KOPT-K1 (cell line): Measurements from ENCODE around the gene DPH7.
"Not testable (repeated sequence)": the region's sequence is repeated elsewhere in the genome, so short reads cannot be mapped to it uniquely, and the experiment has no call there.

Source experiments
- H3K27ac ChIP-seq: fragments of 200-600 bp; sonication (generic); 2 replicates; pipeline ENCODE4 v1.5.1; 2016; ENCODE audit warnings: antibody characterized with exemption, mild to moderate bottlenecking, low read depth, low read length; ENCODE audit not compliant: poor library complexity, severe bottlenecking
- H3K36me3 ChIP-seq: fragments of 200-600 bp; sonication (generic); 2 replicates; pipeline ENCODE4 v1.5.1; 2017; ENCODE audit warnings: antibody characterized with exemption, mild to moderate bottlenecking, low read length, moderate library complexity; ENCODE audit not compliant: insufficient read depth
- H3K9me3 ChIP-seq: fragments of 200-600 bp; sonication (generic); 2 replicates; pipeline ENCODE4 v1.5.1; 2017; ENCODE audit warnings: antibody characterized with exemption, low read length, mild to moderate bottlenecking; ENCODE audit not compliant: insufficient read depth, poor library complexity, severe bottlenecking

DPH7 gene

DNA sequence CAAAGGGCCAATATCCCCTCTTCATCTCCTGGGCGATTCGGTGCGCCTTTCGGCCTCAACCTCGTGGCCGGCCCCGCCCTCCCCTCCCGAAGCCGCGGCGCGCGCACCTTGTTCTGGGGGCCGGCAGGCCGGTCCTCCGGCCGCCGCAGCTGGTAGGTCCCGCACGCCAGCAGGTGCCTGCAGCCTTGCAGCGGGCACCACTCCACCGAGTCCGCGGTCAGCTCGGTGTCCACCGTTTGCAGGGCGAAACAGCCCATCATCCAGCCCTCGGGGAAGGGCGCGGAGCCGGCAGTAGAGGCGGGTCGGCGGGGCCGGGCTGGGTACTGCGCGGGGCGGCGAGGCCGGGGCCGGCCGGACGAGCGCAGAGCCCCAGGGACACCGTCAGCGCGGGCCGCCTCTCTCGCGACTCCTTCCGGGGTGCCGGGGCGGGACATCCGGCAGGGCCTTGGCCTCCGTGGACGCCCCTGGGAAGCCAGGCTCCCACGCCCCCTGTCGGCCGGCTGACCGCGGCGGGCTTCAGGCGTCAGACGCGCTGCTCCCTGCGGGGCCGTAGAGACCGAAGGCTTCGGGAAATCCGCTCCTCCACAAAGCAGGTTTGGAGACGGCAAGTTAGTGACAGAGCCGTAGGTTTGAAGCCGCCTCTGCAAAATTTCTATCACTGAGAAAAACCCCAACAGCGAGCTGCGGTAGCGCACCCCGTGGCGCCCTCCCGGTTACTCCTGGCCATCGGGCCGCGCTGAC, at the start of gene DPH7:
TSS of gene DPH7 (minus strand) at position 408 of the 741 bp plus-strand sequence. CDS start at position 260, 148 bp downstream.
- Histone ChIP-seq H3K9me3 (no peaks in the 10 kb centered on the region), H3K36me3 (peaks cover 58% of the 10 kb centered on the region), H3K27ac (peak within 1 kb of the TSS; percentile 84)

DNA sequence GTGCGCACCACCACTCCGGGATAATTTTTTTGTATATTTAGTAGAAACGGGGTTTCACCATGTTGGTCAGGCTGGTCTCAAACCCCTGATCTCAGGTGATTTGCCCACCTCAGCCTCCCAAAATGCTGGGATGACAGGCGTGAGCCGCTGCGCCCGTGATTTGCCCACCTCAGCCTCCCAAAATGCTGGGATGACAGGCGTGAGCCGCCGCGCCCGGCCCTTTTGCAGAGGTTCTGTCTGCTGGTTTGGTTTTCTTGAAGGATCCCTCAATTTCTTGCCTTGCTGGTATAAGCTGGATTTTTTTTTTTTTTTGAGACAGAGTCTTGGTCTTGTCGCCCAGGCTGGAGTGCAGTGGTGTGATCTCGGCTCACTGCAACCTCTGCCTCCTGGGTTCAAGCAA, 48.7 kb upstream of the DPH7 start:
- not testable (repeated sequence) for H3K9me3 ChIP-seq, H3K27ac ChIP-seq
- H3K36me3 ChIP-seq, result peaks cover 12% of the 10 kb centered on the region

DNA sequence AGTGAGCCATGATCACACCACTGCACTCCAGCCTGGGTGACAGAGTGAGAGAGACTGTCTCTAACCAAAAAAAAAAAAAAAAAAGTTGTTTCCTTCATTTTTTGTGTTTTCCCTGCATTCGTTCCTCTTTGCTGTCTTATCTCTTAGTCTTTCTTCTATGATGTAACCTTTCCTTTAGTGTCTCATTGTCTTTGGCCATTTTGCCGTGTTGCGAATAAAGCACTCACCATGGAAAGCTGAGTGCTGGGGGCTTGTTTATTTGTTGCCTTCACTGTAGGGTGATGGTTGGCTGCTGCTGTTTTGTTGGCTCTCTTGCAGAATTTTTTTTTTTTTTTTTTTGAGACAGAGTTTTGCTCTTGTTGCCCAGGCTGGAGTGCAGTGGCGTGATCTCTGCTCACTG, 47.7 kb upstream of the DPH7 start:
- Histone ChIP-seq H3K36me3 (peaks cover 17% of the 10 kb centered on the region), H3K27ac (no peak overlapping the region)

DNA sequence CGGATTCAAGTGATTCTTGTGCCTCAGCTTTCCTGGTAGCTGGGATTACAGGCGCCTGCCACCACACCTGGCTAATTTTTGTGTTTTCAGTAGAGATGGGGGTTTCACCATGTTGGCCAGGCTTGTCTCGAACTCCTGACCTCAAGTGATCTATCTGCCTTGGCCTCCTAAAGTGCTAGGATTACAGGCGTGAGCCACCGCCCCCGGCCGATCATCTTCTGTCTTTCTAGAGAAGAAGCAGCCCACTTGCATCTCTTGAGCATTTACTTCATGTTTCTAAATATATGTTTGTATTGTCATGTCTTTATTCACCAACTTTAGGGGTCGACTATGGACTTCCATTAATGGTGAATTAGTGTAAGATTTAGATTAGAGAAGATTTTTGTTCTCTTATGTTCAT, 43.5 kb upstream of the DPH7 start:
- H3K9me3 ChIP-seq, H3K27ac ChIP-seq: not testable (repeated sequence)
- peaks cover 17% of the 10 kb centered on the region for H3K36me3 ChIP-seq

More for the DNA sequence above, 47.7 kb upstream of the DPH7 start:
- no peaks in the 10 kb centered on the region for H3K9me3 ChIP-seq

DNA sequence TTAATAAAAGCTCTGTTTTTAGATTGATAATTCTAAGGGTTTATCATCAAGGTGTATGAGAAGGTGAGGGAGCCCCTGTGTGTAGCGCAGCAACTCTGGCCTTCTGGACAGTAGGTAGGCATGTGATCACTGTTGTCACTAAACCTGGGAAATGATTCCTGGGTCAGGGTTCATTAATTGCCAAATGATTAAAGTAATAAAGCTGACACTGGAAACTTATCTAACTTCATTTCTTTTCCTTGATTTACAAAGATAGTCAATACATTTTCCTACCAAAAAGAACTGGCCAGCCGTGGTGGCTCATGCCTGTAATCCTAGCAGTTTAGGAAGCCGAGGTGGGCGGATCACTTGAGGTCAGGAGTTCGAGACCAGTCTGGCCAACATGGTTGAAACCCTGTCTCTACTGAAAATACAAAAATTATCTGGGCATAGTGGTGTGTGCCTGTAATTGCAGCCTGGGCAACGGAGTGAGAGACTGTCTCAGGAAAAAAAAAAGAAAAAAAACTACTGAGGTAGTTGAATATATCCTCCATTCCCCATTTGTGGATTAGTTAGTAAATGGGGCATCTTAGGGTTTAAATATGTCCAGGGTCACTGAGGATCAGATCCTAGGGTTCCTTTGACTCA, 42.5 kb upstream of the DPH7 start:
- H3K27ac ChIP-seq, result no peak overlapping the region
- peaks cover 23% of the 10 kb centered on the region for H3K36me3 ChIP-seq
- H3K9me3 ChIP-seq, result no peaks in the 10 kb centered on the region

DNA sequence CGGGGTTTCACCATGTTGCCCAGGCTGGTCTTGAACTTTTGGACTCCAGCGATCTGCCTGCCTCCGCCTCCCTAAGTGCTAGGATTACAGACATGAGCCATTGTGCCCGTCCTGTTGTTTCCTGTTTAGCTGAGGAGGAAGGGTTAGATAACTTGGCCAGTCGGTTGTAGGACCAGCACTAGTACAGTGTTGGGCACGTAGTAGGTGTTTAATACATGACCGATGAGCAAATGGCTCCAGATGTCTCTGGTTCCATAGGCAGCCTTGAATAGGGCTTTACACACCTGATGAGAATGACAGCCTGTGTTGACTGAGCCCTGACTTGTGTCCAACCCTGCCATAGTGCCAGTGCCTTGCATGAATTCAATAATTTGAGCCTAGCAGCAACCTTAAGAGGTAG, 41.9 kb upstream of the DPH7 start:
- H3K9me3 ChIP-seq, result no peaks in the 10 kb centered on the region
- H3K36me3 ChIP-seq, result peaks cover 28% of the 10 kb centered on the region
- no peak overlapping the region for H3K27ac ChIP-seq

DNA sequence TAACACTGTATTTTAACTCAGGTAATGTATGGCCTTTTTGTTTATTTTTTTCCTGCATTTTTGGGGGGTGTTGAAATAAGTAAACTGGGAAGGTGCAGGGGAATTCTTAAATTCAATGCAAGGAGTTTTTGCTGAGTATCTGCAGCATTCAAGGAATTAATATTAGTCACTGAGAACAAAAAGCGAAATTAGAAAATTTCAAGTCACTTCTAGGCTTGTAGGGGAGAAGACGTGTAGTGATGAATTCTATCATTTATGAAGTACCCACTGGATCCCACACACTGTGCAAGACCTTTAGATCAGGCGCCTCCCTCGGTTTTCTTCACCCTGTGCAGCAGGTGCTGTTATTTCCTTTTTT, 41.3 kb upstream of the DPH7 start:
- no peaks in the 10 kb centered on the region for H3K9me3 ChIP-seq
- peaks cover 34% of the 10 kb centered on the region for H3K36me3 ChIP-seq
- peak overlapping the region; percentile 75 for H3K27ac ChIP-seq

DNA sequence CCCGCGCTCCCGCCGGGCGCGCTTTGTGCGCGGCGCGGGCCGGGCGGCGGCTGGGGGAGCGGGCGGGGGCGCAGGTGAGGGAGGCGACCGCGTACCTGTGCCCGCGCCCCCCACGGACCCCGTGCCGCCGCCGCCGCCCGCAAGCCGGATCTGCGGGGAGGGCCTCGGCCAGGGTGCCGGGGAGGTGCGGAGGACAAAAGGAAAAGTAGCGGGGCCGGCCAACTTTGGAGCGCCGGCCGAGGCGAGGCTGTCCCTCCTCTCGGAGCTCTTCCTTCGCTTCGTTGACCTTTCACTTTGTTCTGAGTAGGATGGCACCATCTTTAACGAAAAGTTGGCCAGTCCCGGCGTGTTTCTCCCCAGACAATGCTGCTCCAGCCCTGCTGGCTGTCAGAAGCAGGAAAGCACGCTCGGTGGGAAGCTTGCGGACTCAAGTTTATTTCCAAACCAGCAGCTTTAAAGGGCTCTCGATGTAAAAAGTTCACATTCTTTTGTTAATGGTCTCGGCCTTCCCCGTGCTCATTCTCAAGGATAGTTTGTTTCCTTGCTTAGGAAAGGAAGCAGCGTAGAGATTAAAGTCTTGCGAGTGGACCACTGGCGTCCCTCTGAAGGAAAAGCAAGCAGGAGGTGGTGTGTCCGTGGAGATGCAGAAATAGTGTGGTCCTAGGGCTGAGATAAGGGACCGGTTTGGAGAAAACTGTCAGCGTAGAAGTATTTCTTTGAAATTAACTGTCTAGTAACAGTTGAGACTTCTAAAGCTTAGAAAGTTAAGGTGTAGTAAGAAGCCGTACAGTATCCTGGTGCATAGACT, 40.7 kb upstream of the DPH7 start:
- H3K27ac ChIP-seq, result peak overlapping the region; percentile 75

DNA sequence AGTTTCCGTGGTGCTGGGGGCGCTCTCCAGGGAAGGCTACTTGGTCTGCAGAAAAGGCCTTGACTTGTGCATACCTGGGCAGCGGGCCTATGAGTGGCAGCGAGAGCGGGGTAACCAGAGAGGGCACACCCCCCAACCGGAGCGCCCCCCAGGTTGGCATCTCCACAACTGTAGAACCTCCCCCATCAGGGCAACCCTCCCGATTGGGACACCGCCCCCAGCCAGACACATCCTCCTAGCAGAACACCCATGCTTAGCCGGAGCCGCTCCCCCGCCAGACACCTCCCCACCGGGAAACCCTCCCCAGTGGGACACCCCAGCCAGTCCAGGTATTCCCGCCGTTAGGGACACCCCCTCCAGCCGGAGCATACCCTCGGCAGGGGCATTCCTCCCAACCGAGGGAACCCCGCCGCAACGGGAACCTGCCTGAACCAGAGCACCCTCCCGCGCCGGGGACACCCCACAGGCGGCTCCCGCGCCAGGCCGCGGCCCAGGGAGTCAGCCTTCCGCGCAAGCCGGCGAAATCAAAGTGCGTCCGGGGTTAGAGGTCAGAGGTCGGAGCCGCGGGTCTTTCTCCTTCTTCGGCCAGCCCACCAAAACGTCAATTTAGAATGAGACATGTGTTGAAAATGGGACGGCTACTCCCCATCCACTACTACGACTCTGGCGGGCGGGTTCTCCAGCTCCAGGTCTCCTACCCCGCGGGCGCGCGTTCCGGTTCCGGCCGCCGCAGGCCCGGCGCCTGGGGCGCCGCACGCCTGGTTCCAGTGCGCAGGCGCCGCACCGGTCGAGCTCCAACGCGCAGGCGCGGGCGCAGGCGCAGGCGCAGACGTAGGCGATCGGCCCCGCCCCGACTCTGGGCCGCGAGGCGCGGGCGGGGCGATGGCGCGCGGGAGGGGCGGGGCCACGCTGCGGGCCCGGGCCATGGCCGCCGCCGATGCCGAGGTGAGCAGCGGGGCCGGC, 39.7 kb upstream of the DPH7 start, which contains the start of gene EHMT1:
TSS of gene EHMT1 (plus strand) at position 901 of the 963 bp plus-strand sequence. CDS start at position 925, 24 bp downstream.
- peaks cover 40% of the 10 kb centered on the region for H3K36me3 ChIP-seq

More for the DNA sequence above, 40.7 kb upstream of the DPH7 start:
- H3K9me3 ChIP-seq, result no peaks in the 10 kb centered on the region
- H3K36me3 ChIP-seq, result peaks cover 39% of the 10 kb centered on the region

DNA sequence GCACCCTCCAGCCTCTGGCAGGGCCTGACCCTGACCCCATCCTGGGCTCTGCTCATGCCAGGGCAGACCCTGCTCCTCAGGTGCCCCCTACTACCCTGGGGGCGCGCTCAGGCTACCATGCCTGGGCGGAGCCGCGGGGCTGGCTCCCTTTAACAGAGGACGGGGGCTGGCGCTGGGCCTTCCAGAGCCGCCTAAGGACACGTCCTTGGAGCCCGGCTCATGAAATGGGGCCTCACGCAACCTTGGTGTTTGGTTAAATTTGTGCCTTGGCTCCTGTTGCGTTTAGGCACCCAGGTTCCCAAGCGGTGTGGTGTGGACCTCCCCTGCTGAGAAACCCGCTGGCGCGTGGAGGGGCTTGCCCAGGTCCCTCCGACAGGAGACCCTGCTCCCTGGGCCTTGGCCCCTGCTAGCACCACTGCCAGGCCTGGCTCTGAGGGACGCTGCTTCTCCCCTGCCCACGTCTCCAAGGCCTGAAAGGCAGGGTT, 36.7 kb upstream of the DPH7 start:
- Histone ChIP-seq H3K9me3 (no peaks in the 10 kb centered on the region), H3K36me3 (peaks cover 37% of the 10 kb centered on the region), H3K27ac (no peak overlapping the region)

More for the DNA sequence above, 39.7 kb upstream of the DPH7 start, which contains the start of gene EHMT1:
- peak within 1 kb of the TSS; percentile 87 for H3K27ac ChIP-seq
- H3K9me3 ChIP-seq, result no peaks in the 10 kb centered on the region

DNA sequence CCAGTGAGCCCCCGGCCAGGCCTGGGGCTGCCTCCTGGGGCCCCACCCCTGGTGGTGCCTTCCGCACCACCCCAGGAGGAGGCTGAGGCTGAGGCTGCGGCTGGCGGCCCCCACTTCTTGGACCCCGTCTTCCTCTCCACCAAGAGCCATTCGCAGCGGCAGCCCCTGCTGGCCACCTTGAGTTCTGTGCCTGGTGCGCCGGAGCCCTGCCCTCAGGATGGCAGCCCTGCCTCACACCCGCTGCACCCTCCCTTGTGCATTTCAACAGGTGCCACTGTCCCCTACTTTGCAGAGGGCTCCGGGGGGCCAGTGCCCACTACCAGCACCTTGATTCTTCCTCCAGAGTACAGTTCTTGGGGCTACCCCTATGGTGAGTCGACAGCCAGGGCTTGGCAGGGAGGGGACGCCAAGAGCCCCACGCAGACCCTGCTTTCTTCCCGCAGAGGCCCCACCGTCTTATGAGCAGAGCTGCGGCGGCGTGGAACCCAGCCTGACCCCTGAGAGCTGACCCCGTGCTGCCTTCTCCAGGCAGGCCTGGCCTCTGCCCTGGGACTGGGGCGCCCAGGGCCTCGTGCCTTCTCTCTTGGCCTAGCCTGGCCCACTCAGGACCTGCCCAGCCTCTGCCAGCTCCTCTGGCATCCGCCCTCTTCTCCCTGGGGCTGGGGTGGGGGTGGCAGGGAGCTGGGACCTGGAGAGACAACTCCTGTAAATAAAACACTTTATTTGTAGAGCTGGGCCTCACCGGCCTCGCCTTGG, 36.1 kb upstream of the DPH7 start:
- Histone ChIP-seq H3K9me3 (no peaks in the 10 kb centered on the region), H3K27ac (no peak overlapping the region), H3K36me3 (peaks cover 37% of the 10 kb centered on the region)

DNA sequence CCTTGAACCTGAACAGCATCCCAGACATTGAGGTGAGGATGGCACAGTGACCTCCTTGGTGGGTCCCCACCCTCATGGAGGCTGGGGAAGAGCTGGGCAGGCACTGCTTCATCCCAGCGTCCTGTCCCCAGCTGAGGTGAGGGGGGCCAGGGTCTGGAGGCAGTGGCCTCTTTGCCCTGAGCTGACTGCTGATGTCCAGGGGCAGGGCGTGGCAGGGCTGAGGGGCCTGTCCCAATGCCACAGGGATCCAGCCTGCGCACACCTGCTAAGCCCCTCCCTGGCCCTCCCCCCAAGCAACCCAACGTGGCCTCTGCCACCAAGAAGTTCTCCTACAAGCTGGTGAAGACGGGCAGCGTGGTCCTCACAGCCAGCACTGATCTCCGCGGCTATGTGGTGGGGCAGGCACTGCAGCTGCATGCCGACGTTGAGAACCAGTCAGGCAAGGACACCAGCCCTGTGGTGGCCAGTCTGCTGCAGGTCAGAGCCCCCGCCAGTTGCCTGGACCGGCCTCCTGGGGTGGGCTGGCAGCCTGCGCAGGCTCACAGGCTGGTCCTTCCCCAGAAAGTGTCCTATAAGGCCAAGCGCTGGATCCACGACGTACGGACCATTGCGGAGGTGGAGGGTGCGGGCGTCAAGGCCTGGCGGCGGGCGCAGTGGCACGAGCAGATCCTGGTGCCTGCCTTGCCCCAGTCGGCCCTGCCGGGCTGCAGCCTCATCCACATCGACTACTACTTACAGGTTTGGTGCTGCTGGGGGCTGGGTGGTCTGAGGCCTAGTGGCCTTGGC, 35.2 kb upstream of the DPH7 start:
- Histone ChIP-seq H3K9me3 (no peaks in the 10 kb centered on the region), H3K36me3 (peaks cover 37% of the 10 kb centered on the region), H3K27ac (no peak overlapping the region)

DNA sequence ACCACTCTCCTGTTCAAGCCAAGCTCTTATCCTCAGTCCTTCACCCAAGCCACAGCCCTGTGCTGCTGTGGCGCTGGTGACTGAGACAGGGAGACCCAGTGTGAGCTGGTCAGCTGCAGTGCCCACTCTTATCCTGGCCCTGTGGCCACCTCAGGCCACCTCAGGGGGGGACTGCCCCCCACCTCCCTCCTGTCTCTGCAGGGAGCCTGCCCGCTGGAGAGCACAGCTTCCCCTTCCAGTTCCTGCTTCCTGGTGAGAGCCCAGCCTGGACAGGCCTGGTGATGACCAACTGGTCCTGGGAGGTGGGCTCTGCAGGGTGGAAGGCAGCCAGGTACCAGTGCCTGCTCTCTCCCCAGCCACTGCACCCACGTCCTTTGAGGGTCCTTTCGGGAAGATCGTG, 34.5 kb upstream of the DPH7 start:
- Histone ChIP-seq H3K27ac (no peak overlapping the region), H3K36me3 (peaks cover 37% of the 10 kb centered on the region)

More for the DNA sequence above, 34.5 kb upstream of the DPH7 start:
- H3K9me3 ChIP-seq, result no peaks in the 10 kb centered on the region
